Activated CD8-positive, alpha-beta memory T cell treated with anti-CD3 and anti-CD28 coated beads, Interleukin-2, amount 50 U/mL, for 24 hours (primary cell): Measurements from ENCODE around the gene FAM72A.
"Not testable (repeated sequence)": the region's sequence is repeated elsewhere in the genome, so short reads cannot be mapped to it uniquely, and the experiment has no call there.

ENCODE experiments used
- DNase-seq: peaks from one replicate; pipeline ENCODE4 v3.0.0-alpha.2; 2020; ENCODE audit errors: extremely low read depth

Gene FAM72A

GRCh38 chr1:206169794-206170193 is 32.8 kb downstream of the FAM72A start:
- not testable (repeated sequence) for DNase-seq

- DNase-seq = not testable (repeated sequence)
Measured at GRCh38 chr1:206167350-206168029, 35.1 kb downstream of the FAM72A start.

- DNase-seq = no peak
Measured at GRCh38 chr1:206145771-206146290, 56.8 kb downstream of the FAM72A start.

- DNase-seq = no peak
Measured at GRCh38 chr1:206144605-206145004, 58.0 kb downstream of the FAM72A start.

- no peak for DNase-seq
Measured at GRCh38 chr1:206143537-206144172, 59.0 kb downstream of the FAM72A start.

GRCh38 chr1:206142770-206143169 is 59.9 kb downstream of the FAM72A start:
- no peak for DNase-seq

GRCh38 chr1:206142011-206142410 is 60.6 kb downstream of the FAM72A start:
- no peak for DNase-seq

GRCh38 chr1:206136241-206136640 is 66.4 kb downstream of the FAM72A start:
- no peak for DNase-seq
